Breast epithelium (tissue), 4 donors: ENCODE measurements around the gene FKBP4. TPM values are rescaled to one million over a fixed set of nuclear protein-coding genes. Genes with fewer than 3 reads are reported as not detected.

ENCODE experiments used
- DNase-seq, 2 donors: peaks; one replicate each; pipeline ENCODE4 v3.0.0-alpha.2; 2019; ENCODE audit warnings: low spot score in 2 of 2
- H3K27ac ChIP-seq, 2 donors: fragments of 200-600 bp; sonication (generic) in 1 of 2; one replicate each; pipeline ENCODE4 v1.5.1; 2016 to 2019; ENCODE audit warnings: mild to moderate bottlenecking in 1 of 2
- H3K27me3 ChIP-seq, 2 donors: fragments of 200-600 bp; sonication (generic) in 1 of 2; one replicate each; pipeline versions ENCODE4 v1.5.1 to v1.6.0; 2017 to 2019; ENCODE audit warnings: control low read depth in 1 of 2, mild to moderate bottlenecking in 1 of 2
- H3K36me3 ChIP-seq: fragments of 200-600 bp; one replicate; pipeline ENCODE4 v1.5.1; 2019
- H3K4me1 ChIP-seq, 2 donors: fragments of 200-600 bp; sonication (generic); one replicate each; pipeline ENCODE4 v1.5.1; 2016 to 2019; ENCODE audit warnings: control low read depth in 1 of 2
- H3K4me3 ChIP-seq, 3 donors: fragments of 200-600 bp; sonication (generic); 1 replicate in 2 of 3; 2 replicates in 1 of 3; pipeline ENCODE4 v1.5.1; 2016 to 2019; ENCODE audit warnings: mild to moderate bottlenecking in 3 of 3, moderate library complexity in 2 of 3
- H3K9me3 ChIP-seq, 2 donors: fragments of 200-600 bp; sonication (generic) in 1 of 2; one replicate each; pipeline ENCODE4 v1.5.1; 2016 to 2019; ENCODE audit warnings: control low read depth in 1 of 2
- CTCF ChIP-seq, 3 donors: fragments of 450-650 bp; IDR thresholded peaks; one replicate each; pipeline ENCODE4 v1.5.1; 2016 to 2017; ENCODE audit warnings: antibody characterized with exemption in 3 of 3, mild to moderate bottlenecking in 3 of 3, moderate library complexity in 3 of 3
- POLR2A ChIP-seq: fragments of 450-650 bp; IDR thresholded peaks from one replicate; pipeline ENCODE4 v1.6.1; 2016; ENCODE audit warnings: antibody characterized with exemption, mild to moderate bottlenecking, moderate library complexity
- POLR2AphosphoS5 ChIP-seq, 3 donors: sonication (generic); formaldehyde crosslinking; IDR thresholded peaks; one replicate each; pipeline ENCODE4 v1.6.1; 2017; ENCODE audit warnings: antibody characterized with exemption in 3 of 3
- intact Hi-C: fragments of 100-400 bp; cut with DNase I; formaldehyde crosslinking; loops from one replicate; pipeline ENCODE4 v1.15.1; 2023; ENCODE audit warnings: low total_unique reads
- total RNA-seq, 3 donors: library from RNA; depleted of rRNA; stranded (reverse); fragments of >200 nt; gene quantifications; one replicate each; pipeline ENCODE4 v1.1.0, GENCODE V29; 2016

Gene FKBP4
- total RNA-seq, 3 donors from 2014 or later, result 30.4 to 70.8 (median 50.1) TPM

DNA sequence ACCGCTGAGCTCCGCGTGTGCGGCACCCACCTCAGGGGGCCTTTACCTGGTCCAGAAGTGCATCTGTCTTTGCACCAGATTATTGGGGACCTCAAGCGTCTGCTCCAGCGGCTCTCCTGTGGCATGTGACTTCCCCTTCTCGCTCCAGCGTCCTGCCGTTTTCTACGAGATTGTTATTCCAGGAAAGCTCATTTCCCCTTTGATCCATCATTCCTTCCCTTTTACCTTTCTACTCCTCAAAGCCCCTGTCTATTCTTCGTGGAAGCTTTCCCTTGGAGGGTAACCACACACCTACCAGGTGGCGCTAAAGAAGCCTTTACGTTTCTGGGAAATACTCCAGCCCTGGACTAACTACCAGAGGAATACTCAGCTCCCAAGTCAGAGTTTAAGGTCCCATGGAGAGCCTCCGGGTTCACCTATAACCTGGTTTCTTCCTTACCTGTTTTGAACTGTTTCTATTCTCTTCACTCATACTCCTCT is 1.5 kb downstream of the FKBP4 start:
- TF ChIP-seq CTCF (IDR thresholded peaks at IDR 0.05), result no peak
- TF ChIP-seq POLR2AphosphoS5 (IDR thresholded peaks at IDR 0.05), result no peak
- no peak for TF ChIP-seq POLR2A
- no peaks in the 10 kb centered on the region for H3K27me3 ChIP-seq
- peak overlapping the region; percentile 79 to 96 for H3K27ac ChIP-seq
- intact Hi-C loops, result no loop called here
- H3K36me3 ChIP-seq, result no peaks in the 10 kb centered on the region
- peaks cover 4 to 21% of the 10 kb centered on the region in 2 donors for H3K4me1 ChIP-seq
- DNase-seq, result no peak
- H3K4me3 ChIP-seq, result peak overlapping the region; percentile 89 to 96 (median 92)
- H3K9me3 ChIP-seq, result no peaks in the 10 kb centered on the region

DNA sequence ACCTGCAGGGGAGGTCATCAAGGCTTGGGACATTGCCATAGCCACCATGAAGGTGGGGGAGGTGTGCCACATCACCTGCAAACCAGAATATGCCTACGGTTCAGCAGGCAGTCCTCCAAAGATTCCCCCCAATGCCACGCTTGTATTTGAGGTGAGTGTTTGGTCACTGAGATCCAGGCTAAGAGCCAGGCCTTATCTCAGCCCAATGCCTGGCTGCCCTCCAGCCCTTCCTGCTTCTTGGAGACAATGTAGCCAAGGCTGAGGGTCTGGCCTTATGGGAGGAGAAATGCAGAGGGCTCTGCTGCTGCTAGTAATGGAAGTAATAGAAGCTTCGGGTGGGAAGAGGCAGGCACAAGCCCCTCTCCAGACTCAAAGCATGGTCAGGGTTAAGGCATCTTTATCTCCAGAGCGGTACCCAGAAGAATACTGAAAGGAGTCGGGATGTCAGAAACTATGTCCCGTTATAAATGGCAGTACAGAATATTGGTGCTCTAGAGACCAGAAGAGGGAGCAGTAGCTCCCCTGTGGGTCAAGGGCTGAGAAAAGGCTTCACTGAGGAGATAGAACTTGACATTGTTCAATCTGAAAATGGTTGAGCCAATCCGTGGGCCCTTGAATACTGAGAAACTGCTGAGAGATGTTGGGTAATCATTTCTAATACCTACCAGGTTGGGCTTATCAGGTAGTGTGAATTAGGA is 3.1 kb downstream of the FKBP4 start:
- intact Hi-C loops, result no loop called here
- Histone ChIP-seq H3K27ac (peak overlapping the region; percentile 17 to 20), H3K27me3 (no peaks in the 10 kb centered on the region), H3K36me3 (no peaks in the 10 kb centered on the region), H3K4me1 (peaks cover 4 to 24% of the 10 kb centered on the region in 2 donors), H3K4me3 (no peak overlapping the region), H3K9me3 (no peaks in the 10 kb centered on the region)
- TF ChIP-seq CTCF (IDR thresholded peaks at IDR 0.05), result no peak
- TF ChIP-seq POLR2AphosphoS5 (IDR thresholded peaks at IDR 0.05), result no peak
- no peak for TF ChIP-seq POLR2A
- DNase-seq, result no peak

- H3K9me3 ChIP-seq, result no peaks in the 10 kb centered on the region
- no peaks in the 10 kb centered on the region for H3K27me3 ChIP-seq
- peaks cover 4 to 24% of the 10 kb centered on the region in 2 donors for H3K4me1 ChIP-seq
- intact Hi-C loops, result no loop called here
- TF ChIP-seq POLR2AphosphoS5 (IDR thresholded peaks at IDR 0.05) (no peak), CTCF (IDR thresholded peaks at IDR 0.05) (no peak), POLR2A (no peak)
- peak overlapping the region; percentile 64 to 72 for H3K27ac ChIP-seq
- peaks cover 5% of the 10 kb centered on the region for H3K36me3 ChIP-seq
- no peak for DNase-seq
- H3K4me3 ChIP-seq, result no peak overlapping the region
Observed at GRCh38 chr12:2800046-2800570, 5.3 kb downstream of the FKBP4 start.

GRCh38 chr12:2801044-2801783 is 6.4 kb downstream of the FKBP4 start:
- DNase-seq, result no peak
- intact Hi-C loops, result no loop called here
- no peaks in the 10 kb centered on the region for H3K9me3 ChIP-seq
- H3K4me1 ChIP-seq, result peaks cover 4 to 21% of the 10 kb centered on the region in 2 donors
- peaks cover 5% of the 10 kb centered on the region for H3K36me3 ChIP-seq
- H3K4me3 ChIP-seq, result no peak overlapping the region
- no peaks in the 10 kb centered on the region for H3K27me3 ChIP-seq
- no peak for TF ChIP-seq POLR2AphosphoS5 (IDR thresholded peaks at IDR 0.05)
- no peak for TF ChIP-seq CTCF (IDR thresholded peaks at IDR 0.05)
- no peak for TF ChIP-seq POLR2A
- H3K27ac ChIP-seq, result peak overlapping the region; percentile 64 to 72
